HepG2 (cell line): ENCODE data around the gene YIPF3. TPM values are rescaled to one million over a fixed set of nuclear protein-coding genes. Genes with fewer than 3 reads are reported as not detected.

Experiments
- BORCS8-MEF2B ChIP-seq: sonication (generic); formaldehyde crosslinking; IDR thresholded peaks from 2 replicates; pipeline ENCODE4 v1.8.0; 2022; ENCODE audit warnings: mild to moderate bottlenecking, missing genetic modification reagents
- E2F2 ChIP-seq: sonication (generic); formaldehyde crosslinking; IDR thresholded peaks from 2 replicates; pipeline ENCODE4 v1.4.0; 2020; ENCODE audit warnings: missing genetic modification reagents, borderline replicate concordance
- HIVEP1 ChIP-seq: sonication (generic); formaldehyde crosslinking; IDR thresholded peaks from 2 replicates; pipeline ENCODE4 v1.4.0; 2020; ENCODE audit warnings: mild to moderate bottlenecking, missing genetic modification reagents
- KLF11 ChIP-seq: IDR thresholded peaks from 2 replicates; pipeline ENCODE4 v1.6.1; 2016; ENCODE audit warnings: missing compliant biosample characterization
- MAFG ChIP-seq: sonication (generic); formaldehyde crosslinking; IDR thresholded peaks from 2 replicates; pipeline ENCODE4 v1.5.1; 2020; ENCODE audit warnings: mild to moderate bottlenecking, missing genetic modification reagents
- NFATC3 ChIP-seq: sonication (generic); formaldehyde crosslinking; IDR thresholded peaks from 2 replicates; pipeline ENCODE4 v1.5.1; 2020; ENCODE audit warnings: mild to moderate bottlenecking, missing genetic modification reagents
- PTBP1 ChIP-seq: fragments of 200-400 bp; formaldehyde crosslinking; IDR thresholded peaks from 2 replicates; pipeline ENCODE4 v1.6.1; 2018; ENCODE audit warnings: low read length, low read depth; ENCODE audit not compliant: poor library complexity, severe bottlenecking
- SMARCE1 ChIP-seq: fragments of 450-650 bp; IDR thresholded peaks from 2 replicates; pipeline ENCODE4 v1.6.1; 2017; ENCODE audit warnings: borderline replicate concordance
- SSRP1 ChIP-seq: IDR thresholded peaks from 2 replicates; pipeline ENCODE4 v1.6.1; 2016; ENCODE audit warnings: control low read depth
- THAP8 ChIP-seq: sonication (generic); formaldehyde crosslinking; IDR thresholded peaks from 2 replicates; pipeline ENCODE4 v1.5.1; 2020; ENCODE audit warnings: missing genetic modification reagents, mild to moderate bottlenecking, borderline replicate concordance
- ZBTB39 ChIP-seq: sonication (generic); formaldehyde crosslinking; IDR thresholded peaks from 2 replicates; pipeline ENCODE4 v1.5.0; 2020; ENCODE audit warnings: missing genetic modification reagents
- ZNF275 ChIP-seq: sonication (generic); formaldehyde crosslinking; IDR thresholded peaks from 2 replicates; pipeline ENCODE4 v1.8.0; 2022; ENCODE audit warnings: missing genetic modification reagents, mild to moderate bottlenecking, inconsistent platforms, borderline replicate concordance
- ZNF614 ChIP-seq: IDR thresholded peaks from 2 replicates; pipeline ENCODE4 v1.6.1; 2018; ENCODE audit warnings: missing biosample characterization, missing genetic modification reagents, inconsistent platforms, borderline replicate concordance
- ZNF710 ChIP-seq: sonication (generic); formaldehyde crosslinking; IDR thresholded peaks from 2 replicates; pipeline ENCODE4 v1.5.0; 2020; ENCODE audit warnings: mild to moderate bottlenecking, missing genetic modification reagents, borderline replicate concordance
- ZNF749 ChIP-seq: sonication (generic); formaldehyde crosslinking; IDR thresholded peaks from 2 replicates; pipeline ENCODE4 v1.8.0; 2022; ENCODE audit warnings: mild to moderate bottlenecking, missing genetic modification reagents, moderate library complexity, borderline replicate concordance
- ZNF766 ChIP-seq: sonication (generic); formaldehyde crosslinking; IDR thresholded peaks from 2 replicates; pipeline ENCODE4 v1.5.0; 2020; ENCODE audit warnings: missing genetic modification reagents, borderline replicate concordance
- polyA plus RNA-seq, 8 experiments: library from polyadenylated mRNA; depleted of rRNA in 3 of 8; stranded (reverse) in 7 of 8; unstranded in 1 of 8; fragments of >200 nt; fragmentation: Illumina TruSeq in 4 of 8; extraction: Trizol in 4 of 8; gene quantifications; 2 replicates each; pipeline versions ENCODE4 v1.2.1 to v1.2.3, GENCODE V29; 2011 to 2016; ENCODE audit warnings: low read depth in 4 of 8, missing spikeins in 1 of 8, mixed read lengths in 1 of 8; ENCODE audit not compliant: insufficient read depth in 1 of 8
- total RNA-seq, 5 experiments: library from RNA; depleted of rRNA; stranded (reverse); fragments of >200 nt; fragmentation: Illumina TruSeq; extraction: Trizol; gene quantifications; 2 replicates each; pipeline ENCODE4 v1.2.3, GENCODE V29; 2016; ENCODE audit warnings: low read depth in 1 of 5
- TF ChIP-seq, protein P1 (sequence below): sonication (generic); formaldehyde crosslinking; IDR thresholded peaks from 2 replicates; pipeline ENCODE4 v1.4.0; 2020; ENCODE audit warnings: low read depth, mild to moderate bottlenecking, missing genetic modification reagents
- TF ChIP-seq, protein P2 (sequence below): sonication (generic); formaldehyde crosslinking; IDR thresholded peaks from 2 replicates; pipeline ENCODE4 v1.4.0; 2020; ENCODE audit warnings: missing genetic modification reagents, mild to moderate bottlenecking, borderline replicate concordance

The YIPF3 gene
- total and polyA plus RNA-seq, 2 of the 13 experiments (the other 11 are each of a cell fraction or from before 2014, with no cell fraction given) = 107 to 206 TPM

DNA sequence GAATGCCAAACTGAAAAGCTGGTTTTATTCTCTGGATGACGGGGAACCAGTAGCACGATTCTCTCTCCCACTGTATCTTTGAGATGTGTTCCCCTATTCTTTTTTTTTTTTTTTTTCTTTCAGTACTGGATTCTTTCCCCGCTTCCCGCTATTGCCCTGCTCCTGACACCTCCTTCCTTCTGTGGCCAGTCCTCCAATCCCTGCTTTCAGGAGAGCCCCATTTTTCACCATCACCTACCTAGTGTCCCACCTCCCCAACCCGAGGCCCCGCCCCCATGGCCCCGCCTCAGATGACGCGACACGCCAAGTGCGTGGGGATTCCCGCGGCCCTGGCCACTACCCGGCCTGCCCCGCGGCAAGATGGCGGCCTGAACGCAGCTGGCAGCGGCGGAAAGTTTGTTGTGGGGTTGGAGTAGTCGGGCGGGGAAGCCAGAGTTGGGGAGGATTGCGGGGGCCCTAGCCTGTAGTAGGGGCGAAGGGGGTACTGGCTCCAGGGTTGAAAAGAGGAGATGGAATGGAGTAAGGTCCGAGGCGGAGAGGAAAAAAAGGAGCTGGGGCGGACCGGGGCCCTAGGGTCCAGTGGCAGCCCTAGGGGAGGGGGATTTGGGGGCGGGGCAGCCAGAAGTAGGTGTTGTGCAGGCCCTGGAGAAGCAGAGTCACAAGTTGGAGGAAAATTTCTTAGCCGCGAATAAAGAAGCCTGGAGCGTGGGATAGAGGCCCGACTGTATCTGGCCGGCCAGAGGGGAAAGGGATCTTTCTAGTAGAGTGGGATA is 39.3 kb downstream of the YIPF3 start, which contains the start of gene TJAP1 (continued):
- TF ChIP-seq PTBP1 (no peak), ZNF275 (CRISPR knock-in tag) (no peak), ZNF710 (CRISPR knock-in tag) (no peak), THAP8 (CRISPR knock-in tag) (no peak), ZNF766 (0 out of 2 replicates have a peak, but pooled peaks have one; percentile 22), ZNF749 (peak; percentile 33; the same call in 1 of the 2 replicates), SMARCE1 (no peak), KLF11 (no peak), ZNF614 (CRISPR knock-in tag) (peak; percentile 69; the same call in 1 of the 2 replicates), NFATC3 (CRISPR knock-in tag) (no peak), ZBTB39 (no peak), SSRP1 (no peak), E2F2 (CRISPR knock-in tag) (no peak), HIVEP1 (CRISPR knock-in tag) (peak; percentile 100), BORCS8-MEF2B (CRISPR knock-in tag) (peak; percentile 76), MAFG (no peak)
- TF ChIP-seq, protein P1, sequence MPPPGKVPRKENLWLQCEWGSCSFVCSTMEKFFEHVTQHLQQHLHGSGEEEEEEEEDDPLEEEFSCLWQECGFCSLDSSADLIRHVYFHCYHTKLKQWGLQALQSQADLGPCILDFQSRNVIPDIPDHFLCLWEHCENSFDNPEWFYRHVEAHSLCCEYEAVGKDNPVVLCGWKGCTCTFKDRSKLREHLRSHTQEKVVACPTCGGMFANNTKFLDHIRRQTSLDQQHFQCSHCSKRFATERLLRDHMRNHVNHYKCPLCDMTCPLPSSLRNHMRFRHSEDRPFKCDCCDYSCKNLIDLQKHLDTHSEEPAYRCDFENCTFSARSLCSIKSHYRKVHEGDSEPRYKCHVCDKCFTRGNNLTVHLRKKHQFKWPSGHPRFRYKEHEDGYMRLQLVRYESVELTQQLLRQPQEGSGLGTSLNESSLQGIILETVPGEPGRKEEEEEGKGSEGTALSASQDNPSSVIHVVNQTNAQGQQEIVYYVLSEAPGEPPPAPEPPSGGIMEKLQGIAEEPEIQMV = no peak
- TF ChIP-seq, protein P2, sequence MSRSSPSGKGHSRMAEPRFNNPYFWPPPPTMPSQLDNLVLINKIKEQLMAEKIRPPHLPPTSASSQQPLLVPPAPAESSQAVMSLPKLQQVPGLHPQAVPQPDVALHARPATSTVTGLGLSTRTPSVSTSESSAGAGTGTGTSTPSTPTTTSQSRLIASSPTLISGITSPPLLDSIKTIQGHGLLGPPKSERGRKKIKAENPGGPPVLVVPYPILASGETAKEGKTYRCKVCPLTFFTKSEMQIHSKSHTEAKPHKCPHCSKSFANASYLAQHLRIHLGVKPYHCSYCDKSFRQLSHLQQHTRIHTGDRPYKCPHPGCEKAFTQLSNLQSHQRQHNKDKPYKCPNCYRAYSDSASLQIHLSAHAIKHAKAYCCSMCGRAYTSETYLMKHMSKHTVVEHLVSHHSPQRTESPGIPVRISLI (CRISPR knock-in tag) = peak; percentile 49; the same call in 1 of the 2 replicates
